Keratinocyte (primary cell): Measurements from ENCODE around the gene CACNA1B. TPM values are rescaled to one million over a fixed set of nuclear protein-coding genes. Genes with fewer than 3 reads are reported as not detected.

Source experiments
- DNase-seq: peaks from one replicate; pipeline ENCODE4 v3.0.0-alpha.2; 2011; ENCODE audit warnings: low read depth, missing footprints, low spot score
- FAIRE-seq: peaks from 2 replicates; lab custom pipeline; 2011; peaks lifted over from hg19 to GRCh38; lab: Jason Lieb, UNC
- H2AFZ ChIP-seq: 2 replicates; pipeline ENCODE4 v1.6.0; 2012; ENCODE audit warnings: low read length, control low read depth, inconsistent platforms; ENCODE audit not compliant: control insufficient read depth
- H3K27ac ChIP-seq: 2 replicates; pipeline ENCODE4 v1.5.1; 2011; ENCODE audit warnings: low read length; ENCODE audit not compliant: control insufficient read depth, insufficient read depth
- H3K27me3 ChIP-seq: 3 replicates; pipeline ENCODE4 v1.6.0; 2011; ENCODE audit warnings: low read length; ENCODE audit not compliant: control insufficient read depth, insufficient read depth; ENCODE audit errors: extremely low read depth
- H3K36me3 ChIP-seq, 2 experiments: 2 replicates in 1 of 2; 3 replicates in 1 of 2; pipeline ENCODE4 v1.5.1; 2011; ENCODE audit warnings: low read length in 2 of 2, mild to moderate bottlenecking in 1 of 2; ENCODE audit not compliant: control insufficient read depth in 2 of 2, insufficient read depth in 2 of 2; ENCODE audit errors: extremely low read depth in 1 of 2
- H3K4me1 ChIP-seq: 3 replicates; pipeline ENCODE4 v1.5.1; 2011; ENCODE audit warnings: low read length; ENCODE audit not compliant: control insufficient read depth, insufficient read depth; ENCODE audit errors: extremely low read depth
- H3K4me2 ChIP-seq: 3 replicates; pipeline ENCODE4 v1.6.0; 2011; ENCODE audit warnings: low read depth, low read length; ENCODE audit not compliant: control insufficient read depth, insufficient read depth; ENCODE audit errors: extremely low read depth
- H3K4me3 ChIP-seq, 3 experiments: fragments of 200-600 bp in 1 of 3; sonication (generic) in 1 of 3; 2 replicates in 2 of 3; 3 replicates in 1 of 3; pipeline ENCODE4 v1.5.1; 2011 to 2016; ENCODE audit warnings: low read length in 3 of 3, mild to moderate bottlenecking in 3 of 3, control low read depth in 2 of 3, inconsistent platforms in 1 of 3, low read depth in 1 of 3, mixed read lengths in 1 of 3, mixed run types in 1 of 3, moderate library complexity in 1 of 3; ENCODE audit not compliant: control insufficient read depth in 2 of 3, insufficient read depth in 2 of 3; ENCODE audit errors: extremely low read depth in 1 of 3
- H3K79me2 ChIP-seq: 2 replicates; pipeline ENCODE4 v1.6.0; 2012; ENCODE audit warnings: low read length; ENCODE audit not compliant: control insufficient read depth, insufficient read depth
- H3K9ac ChIP-seq: 3 replicates; pipeline ENCODE4 v1.6.0; 2011; ENCODE audit warnings: low read length; ENCODE audit not compliant: control insufficient read depth, insufficient read depth; ENCODE audit errors: extremely low read depth
- H3K9me1 ChIP-seq: 3 replicates; pipeline ENCODE4 v1.6.0; 2011; ENCODE audit warnings: low read length; ENCODE audit not compliant: control insufficient read depth, insufficient read depth; ENCODE audit errors: extremely low read depth
- H3K9me3 ChIP-seq: 2 replicates; pipeline ENCODE4 v1.5.1; 2012; ENCODE audit warnings: low read depth, low read length; ENCODE audit not compliant: control insufficient read depth
- H4K20me1 ChIP-seq: 3 replicates; pipeline ENCODE4 v1.6.0; 2011; ENCODE audit warnings: low read length; ENCODE audit not compliant: control insufficient read depth, insufficient read depth; ENCODE audit errors: extremely low read depth
- CTCF ChIP-seq, 3 experiments: IDR thresholded peaks in 1 of 3; conservative IDR thresholded peaks in 1 of 3; optimal IDR thresholded peaks in 1 of 3; 2 replicates in 2 of 3; 3 replicates in 1 of 3; pipeline versions ENCODE3 to v1.5.1; 2011; ENCODE audit warnings: low read length in 3 of 3, mild to moderate bottlenecking in 3 of 3, moderate library complexity in 2 of 3, control low read depth in 1 of 3, inconsistent platforms in 1 of 3; ENCODE audit not compliant: insufficient read depth in 2 of 3; ENCODE audit errors: extremely low read depth in 1 of 3
- EZH2 ChIP-seq: IDR thresholded peaks from one replicate; pipeline ENCODE4 v1.6.1; 2012; ENCODE audit warnings: inconsistent platforms, mild to moderate bottlenecking, low read length, moderate library complexity
- dilution Hi-C: fragments of 300-500 bp; cut with MboI; formaldehyde crosslinking; loops from one replicate; pipeline ENCODE4 v1.7.0; 2020; ENCODE audit warnings: low sequenced_read_pairs; ENCODE audit not compliant: extremely low pct_ligation_motif_present
- polyA plus RNA-seq, 5 experiments: library from polyadenylated mRNA; depleted of rRNA in 3 of 5; stranded (reverse) in 3 of 5; stranded (forward) in 1 of 5; unstranded in 1 of 5; fragments of >200 nt; gene quantifications; 1 replicate in 1 of 5; 2 replicates in 3 of 5; 3 replicates in 1 of 5; pipeline versions ENCODE4 v1.2.1 to v1.2.3, GENCODE V29; 2011 to 2012; ENCODE audit warnings: missing spikeins in 2 of 5, low read depth in 1 of 5, low replicate concordance in 1 of 5

CACNA1B gene
- polyA plus RNA-seq, 1 donor (not counting 4 experiments of a cell fraction or from before 2014, with no cell fraction given), result 0.01 TPM

- H3K36me3 ChIP-seq, result no peaks in the 10 kb centered on the region
- H3K27me3 ChIP-seq, result peaks cover 32% of the 10 kb centered on the region
- no peaks in the 10 kb centered on the region for H3K9me3 ChIP-seq
- DNase-seq, result no peak
- dilution Hi-C loops, result no loop called here
- H3K4me2 ChIP-seq, result no peak overlapping the region
- H2AFZ ChIP-seq, result no peak overlapping the region
- H3K4me3 ChIP-seq, result no peak overlapping the region
- H3K9ac ChIP-seq, result no peak overlapping the region
- no peak for TF ChIP-seq EZH2
- no peak for TF ChIP-seq CTCF (optimal IDR thresholded peaks at IDR 0.05 in 1 of 3, IDR thresholded peaks at IDR 0.05 in 1 of 3, conservative IDR thresholded peaks at IDR 0.05 in 1 of 3; ENCODE audit: extremely low read depth in 1 of 3, insufficient read depth in 2 of 3, low read length in 3 of 3)
- no peaks in the 10 kb centered on the region for H4K20me1 ChIP-seq
- no peaks in the 10 kb centered on the region for H3K4me1 ChIP-seq
- no peaks in the 10 kb centered on the region for H3K79me2 ChIP-seq
- FAIRE-seq, result no peak
- H3K9me1 ChIP-seq, result no peaks in the 10 kb centered on the region
- H3K27ac ChIP-seq, result no peak overlapping the region
Observed at GRCh38 chr9:138024831-138025291, 147.3 kb downstream of the CACNA1B start.

GRCh38 chr9:138025417-138025816, 147.8 kb downstream of the CACNA1B start:
- Histone ChIP-seq H3K36me3 (no peaks in the 10 kb centered on the region), H3K27ac (no peak overlapping the region), H3K27me3 (peaks cover 32% of the 10 kb centered on the region), H3K9ac (no peak overlapping the region), H3K4me3 (no peak overlapping the region), H2AFZ (no peak overlapping the region), H3K4me1 (no peaks in the 10 kb centered on the region), H4K20me1 (no peaks in the 10 kb centered on the region), H3K4me2 (no peak overlapping the region), H3K79me2 (no peaks in the 10 kb centered on the region), H3K9me3 (no peaks in the 10 kb centered on the region), H3K9me1 (no peaks in the 10 kb centered on the region)
- dilution Hi-C loops, result no loop called here
- no peak for TF ChIP-seq EZH2
- no peak for TF ChIP-seq CTCF (optimal IDR thresholded peaks at IDR 0.05 in 1 of 3, IDR thresholded peaks at IDR 0.05 in 1 of 3, conservative IDR thresholded peaks at IDR 0.05 in 1 of 3; ENCODE audit: extremely low read depth in 1 of 3, insufficient read depth in 2 of 3, low read length in 3 of 3)
- no peak for FAIRE-seq
- DNase-seq, result no peak
